GM19328 (cell line): ENCODE data around the gene SLC20A1.
"Not testable (repeated sequence)": the region's sequence is repeated elsewhere in the genome, so short reads cannot be mapped to it uniquely, and the experiment has no call there.

Experiments
- ATAC-seq: cut with Tn5 transposase; IDR thresholded peaks from one replicate; pipeline ENCODE4 v1.9.1; 2021; ENCODE audit warnings: mild to moderate bottlenecking, moderate library complexity; ENCODE audit not compliant: unreplicated experiment

The SLC20A1 gene

DNA sequence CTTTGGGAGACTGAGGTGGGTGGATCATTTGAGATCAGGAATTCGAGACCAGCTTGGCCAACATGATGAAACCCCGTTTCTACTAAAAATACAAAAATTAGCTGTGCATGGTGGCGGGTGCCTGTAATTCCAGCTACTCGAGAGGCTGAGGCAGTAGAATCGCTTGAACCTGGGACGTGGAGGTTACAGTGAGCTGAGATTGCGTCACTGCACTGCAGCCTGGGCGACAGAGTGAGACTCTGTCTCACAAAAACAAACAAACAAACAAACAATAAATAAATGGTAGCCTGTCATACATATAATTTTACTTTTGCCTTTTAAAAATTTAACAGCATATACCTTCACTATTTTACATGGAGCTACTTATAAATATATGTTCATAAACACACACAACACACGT lies 61.2 kb downstream of the SLC20A1 start:
- ATAC-seq = not testable (repeated sequence)

DNA sequence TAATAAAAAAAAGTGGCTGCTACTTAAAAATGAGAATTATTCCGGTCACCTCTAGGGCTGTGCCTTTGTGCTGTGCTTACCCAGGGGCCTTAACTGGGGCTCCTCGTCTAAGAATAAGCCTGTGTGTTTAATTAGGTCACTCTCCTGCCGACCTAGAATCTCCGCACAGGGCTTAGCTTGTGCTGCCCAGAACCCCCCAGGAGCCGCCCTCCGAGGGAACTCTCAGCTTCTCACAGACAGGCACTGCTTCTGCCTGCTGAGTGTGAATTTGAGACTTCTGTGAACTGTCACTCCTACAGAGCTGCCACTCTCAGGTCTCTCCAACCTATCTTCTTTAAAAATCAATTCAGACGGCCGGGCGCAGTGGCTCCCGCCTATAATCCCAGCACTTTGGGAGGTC lies 63.2 kb downstream of the SLC20A1 start:
- ATAC-seq = no peak

DNA sequence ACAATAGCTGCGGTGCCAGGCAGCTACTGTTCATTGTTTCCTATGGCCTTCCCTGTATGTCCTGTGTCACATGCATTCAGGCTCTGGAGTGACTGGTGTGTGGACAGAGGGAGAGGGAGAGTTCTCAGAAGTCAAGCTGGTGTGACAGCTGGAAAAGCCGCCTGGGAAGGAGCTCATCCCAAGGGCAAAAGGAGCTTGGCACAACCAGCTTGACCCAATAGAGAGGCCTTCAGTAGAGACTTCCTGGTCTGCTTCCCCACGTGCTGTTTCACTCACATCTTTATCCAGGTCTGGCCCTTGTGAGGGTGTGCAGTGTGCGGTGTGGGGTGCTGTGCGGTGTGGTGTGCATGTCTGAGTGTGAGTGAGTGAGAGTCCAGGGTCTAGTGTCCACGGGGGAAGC lies 64.0 kb downstream of the SLC20A1 start:
- ATAC-seq = no peak

DNA sequence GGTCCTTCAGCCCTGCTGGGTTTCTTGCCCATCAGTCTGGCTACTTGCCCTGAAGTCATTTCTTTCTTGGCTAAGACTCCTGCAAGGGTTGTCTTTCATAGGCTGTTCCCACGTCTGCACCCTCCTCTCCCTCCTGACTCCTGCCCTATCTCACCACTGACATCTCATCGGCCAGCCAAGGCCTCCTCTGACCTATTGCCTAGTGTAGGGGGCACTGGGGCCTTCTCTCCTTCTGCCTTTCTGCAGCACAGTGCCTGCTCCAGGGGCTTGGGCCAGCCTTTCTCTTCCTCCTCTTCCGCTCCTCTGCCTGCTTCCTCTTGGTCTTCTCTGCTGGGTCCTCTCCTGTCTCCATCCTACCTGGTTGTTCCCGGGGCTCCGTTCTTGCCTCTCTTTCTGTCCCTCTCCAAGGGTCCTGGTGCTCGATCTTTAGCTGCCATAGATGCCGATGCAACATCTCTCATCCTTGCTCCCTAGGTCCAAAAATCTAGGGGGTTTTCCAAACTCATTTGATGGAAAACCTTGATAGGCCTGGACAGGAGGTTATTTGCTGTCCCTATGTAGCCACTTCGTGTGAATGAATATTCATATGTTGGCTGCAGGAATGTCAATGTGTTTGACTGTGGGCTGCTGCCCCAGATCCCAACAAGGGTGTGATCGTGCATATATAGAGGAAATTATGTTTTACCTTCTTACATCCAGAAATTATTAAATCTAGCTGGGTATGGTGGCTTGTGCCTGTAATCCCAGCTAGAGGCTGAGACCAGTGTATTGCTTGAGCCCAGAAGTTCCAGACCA lies 65.4 kb downstream of the SLC20A1 start:
- no peak for ATAC-seq

DNA sequence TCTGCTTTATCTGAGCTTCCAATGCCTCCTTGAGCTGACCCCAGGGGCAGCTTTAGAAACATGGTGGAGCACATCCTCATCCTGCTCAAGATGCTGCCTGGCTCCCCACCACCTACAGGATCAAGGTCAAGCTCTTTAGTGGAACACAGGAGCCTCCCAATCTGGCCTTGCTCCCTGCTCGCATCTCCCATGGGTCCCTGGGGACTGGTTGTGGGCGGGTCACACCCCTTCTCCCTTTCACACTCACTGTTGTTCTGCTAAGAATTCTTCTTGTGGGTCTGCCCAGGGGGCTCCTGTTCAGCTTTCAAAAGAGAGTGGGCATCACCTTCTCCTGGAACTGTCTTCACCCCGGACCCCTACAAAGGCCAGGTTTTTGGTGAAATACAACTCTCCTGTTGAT lies 66.7 kb downstream of the SLC20A1 start:
- no peak for ATAC-seq

DNA sequence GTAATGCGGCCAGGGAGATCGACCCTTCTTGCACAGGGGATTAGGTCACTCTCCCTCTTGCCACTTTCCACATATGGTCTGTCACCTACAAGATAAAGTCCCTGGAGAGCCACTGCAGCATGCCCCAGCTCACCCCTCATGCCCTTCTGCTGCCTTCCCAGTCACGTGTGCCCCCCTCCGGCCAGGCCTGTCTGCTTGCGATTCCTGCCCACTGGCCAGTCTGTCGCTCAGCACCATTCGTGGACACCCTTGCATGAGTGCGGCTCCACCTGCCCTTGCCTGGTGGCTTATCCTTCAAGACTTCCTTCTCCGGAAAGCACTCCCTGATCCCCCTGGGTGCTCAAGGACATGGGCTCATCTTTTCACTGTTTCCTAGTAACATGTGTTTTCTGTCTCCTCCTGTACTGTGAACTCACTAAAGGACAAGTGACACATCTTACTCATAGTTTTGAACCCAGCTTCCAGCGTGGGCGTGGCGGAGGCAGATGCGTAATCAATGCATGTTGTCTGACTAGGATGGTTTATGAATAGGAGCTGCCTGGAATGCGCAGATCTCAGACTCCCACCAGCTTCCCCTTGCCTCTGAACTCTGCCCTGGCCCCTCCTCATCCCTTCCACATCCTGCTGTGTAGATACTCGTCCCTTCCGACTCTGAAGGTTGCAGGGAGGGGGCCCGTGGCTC lies 67.3 kb downstream of the SLC20A1 start:
- no peak for ATAC-seq
